ENCODE results near the gene GGA1. TPM values are rescaled to one million over a fixed set of nuclear protein-coding genes. Genes with fewer than 3 reads are reported as not detected.

GGA1 gene
- total RNA-seq, 1 donor from 2014 or later: 64.4 TPM

DNA sequence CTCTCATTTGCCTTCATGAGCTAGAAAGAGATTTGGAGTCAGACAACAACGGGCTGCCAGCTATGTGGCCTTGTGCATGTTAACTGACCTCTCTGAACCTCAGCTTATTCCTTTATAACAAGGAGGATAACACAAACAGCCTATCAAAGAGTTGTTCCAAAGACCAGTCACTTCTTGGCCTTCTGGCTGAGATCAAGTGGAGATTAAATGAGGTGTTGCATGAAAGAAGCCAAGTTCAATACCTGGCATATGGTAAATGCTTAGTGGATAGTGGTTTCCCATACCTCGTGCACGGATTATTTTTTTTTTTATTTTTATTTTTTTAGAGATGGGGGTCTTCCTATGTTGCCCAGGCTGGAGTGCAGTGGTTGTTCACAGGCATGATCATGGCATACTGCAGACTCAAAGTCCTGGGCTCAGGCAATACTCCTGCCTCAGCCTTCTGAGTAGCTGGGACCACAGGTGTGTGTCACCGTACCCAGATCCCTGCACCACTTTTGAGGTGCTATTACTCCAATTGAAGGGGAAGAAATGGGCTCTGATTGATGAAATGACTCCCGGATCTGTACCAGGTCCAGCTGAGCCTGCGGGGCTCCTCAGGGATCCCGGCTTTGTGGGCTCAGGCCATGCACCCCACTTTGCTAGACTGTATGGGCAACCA, 71.7 kb downstream of the GGA1 start:
- H3K9me3 ChIP-seq: no peaks in the 10 kb centered on the region
- no peak overlapping the region for H3K4me3 ChIP-seq
- no peak for DNase-seq
- TF ChIP-seq CTCF (IDR thresholded peaks at IDR 0.05): no peak
- no peaks in the 10 kb centered on the region for H3K36me3 ChIP-seq
- H3K27me3 ChIP-seq: no peaks in the 10 kb centered on the region
- no peak overlapping the region for H3K27ac ChIP-seq
- no peak for ATAC-seq
- intact Hi-C loops (cut with DNase I): loop anchor here (10.0 kb wide), 1 partner anchor 46 kb away; the partner anchor contains the start of gene SH3BP1
- H3K4me1 ChIP-seq: peaks cover 30% of the 10 kb centered on the region

DNA sequence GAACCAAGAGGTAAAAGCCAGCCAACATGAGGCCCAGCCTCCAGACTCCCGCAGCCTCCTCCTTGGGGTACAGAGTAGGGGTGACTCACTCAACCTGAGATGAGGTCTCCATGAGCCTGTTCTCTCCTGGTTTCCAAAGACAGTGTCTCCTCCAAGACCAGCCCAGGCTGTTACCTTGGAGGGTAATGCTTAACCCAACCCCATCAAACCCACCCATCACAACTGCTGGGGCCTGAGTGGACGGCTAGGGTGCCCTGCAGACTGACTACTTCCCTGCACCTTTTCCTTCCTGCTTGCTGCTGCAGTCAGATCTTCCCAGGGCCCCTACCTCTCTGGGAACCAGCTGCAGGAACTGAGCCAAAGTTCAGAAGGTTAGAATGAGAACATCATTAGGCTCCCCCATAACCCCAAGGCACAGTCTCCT, 72.4 kb downstream of the GGA1 start:
- H3K27ac ChIP-seq: no peak overlapping the region
- no peaks in the 10 kb centered on the region for H3K9me3 ChIP-seq
- ATAC-seq: no peak
- no peak for TF ChIP-seq CTCF (IDR thresholded peaks at IDR 0.05)
- peaks cover 25% of the 10 kb centered on the region for H3K4me1 ChIP-seq
- H3K4me3 ChIP-seq: no peak overlapping the region
- no peak for DNase-seq
- no peaks in the 10 kb centered on the region for H3K27me3 ChIP-seq
- intact Hi-C loops (cut with DNase I): loop anchor here (10.0 kb wide), 1 partner anchor 46 kb away; the partner anchor contains the start of gene SH3BP1
- no peaks in the 10 kb centered on the region for H3K36me3 ChIP-seq

- DNase-seq (peak; percentile 82), ATAC-seq (peak; percentile 75)
- TF ChIP-seq CTCF (IDR thresholded peaks at IDR 0.05): peak; percentile 88
- intact Hi-C loops (cut with DNase I): loop anchor here (10.0 kb wide), 1 partner anchor 47 kb away; the partner anchor contains the start of gene SH3BP1
- no peaks in the 10 kb centered on the region for H3K27me3 ChIP-seq
- H3K27ac ChIP-seq: no peak overlapping the region
- H3K4me3 ChIP-seq: no peak overlapping the region
- H3K36me3 ChIP-seq: no peaks in the 10 kb centered on the region
- H3K4me1 ChIP-seq: peaks cover 19% of the 10 kb centered on the region
- H3K9me3 ChIP-seq: no peaks in the 10 kb centered on the region
Measured at GRCh38 chr22:37681556-37682049, 73.0 kb downstream of the GGA1 start.

Other genes starting within 250 kb of the GGA1 start
- 0.72 TPM for gene ELFN2, start 181.4 kb upstream of the GGA1 start, total RNA-seq
- gene MFNG, start 122.5 kb upstream of the GGA1 start, total RNA-seq: 53.5 TPM
- 17.0 TPM for gene CARD10, start 89.4 kb upstream of the GGA1 start, total RNA-seq
- 73.9 TPM for gene CDC42EP1, start 48.4 kb upstream of the GGA1 start, total RNA-seq
- gene LGALS2, start 28.7 kb upstream of the GGA1 start, total RNA-seq: 2.5 TPM
- 28.3 TPM for gene SH3BP1, start 30.8 kb downstream of the GGA1 start, total RNA-seq
- gene PDXP, start 49.9 kb downstream of the GGA1 start, total RNA-seq: 6.1 TPM
- gene LGALS1, start 66.8 kb downstream of the GGA1 start, total RNA-seq: 340 TPM
- 21.6 TPM for gene NOL12, start 77.5 kb downstream of the GGA1 start, total RNA-seq
- gene TRIOBP, start 88.2 kb downstream of the GGA1 start, total RNA-seq: 85.0 TPM
- 8.8 TPM for gene GCAT, start 199.1 kb downstream of the GGA1 start, total RNA-seq
- gene GALR3, start 214.5 kb downstream of the GGA1 start, total RNA-seq: not detected
- gene ANKRD54, start 235.5 kb downstream of the GGA1 start, total RNA-seq: 18.2 TPM
- gene EIF3L, start 240.6 kb downstream of the GGA1 start, total RNA-seq: 369 TPM

Data from upper lobe of right lung (tissue), 1 donor.